ENCODE measurements around the gene SMTN. TPM values are rescaled to one million over a fixed set of nuclear protein-coding genes. Genes with fewer than 3 reads are reported as not detected.
"Not testable (repeated sequence)": the region's sequence is repeated elsewhere in the genome, so short reads cannot be mapped to it uniquely, and the experiment has no call there.

The SMTN gene
- total and polyA plus RNA-seq, 3 donors from 2014 or later = 31.6 to 52.5 (median 50.1) TPM

DNA sequence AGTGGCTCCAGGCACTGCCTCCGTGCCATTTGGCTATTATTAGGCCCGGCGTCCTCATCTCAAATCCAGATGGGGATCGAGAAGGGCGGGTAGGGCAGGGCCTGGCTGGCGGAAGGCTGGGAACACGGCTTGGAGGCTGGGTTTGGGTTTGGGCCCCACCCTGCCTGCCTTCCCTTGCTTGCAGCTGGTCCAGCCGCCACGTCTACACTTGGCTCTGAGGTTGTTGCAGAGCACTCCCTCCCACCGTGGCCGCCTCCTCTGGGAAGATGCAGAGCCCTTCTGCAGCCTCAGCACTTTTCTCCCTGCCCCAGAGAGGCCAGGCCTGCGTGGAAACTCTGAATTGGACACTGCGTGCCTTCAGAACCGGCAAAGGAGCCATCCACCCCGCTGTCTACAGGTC, 5.2 kb upstream of the SMTN start:
- Histone ChIP-seq H3K4me3 (no peak overlapping the region), H3K36me3 (ENCODE audit: low read depth, missing control alignments) (no peaks in the 10 kb centered on the region), H3K27ac (peak overlapping the region; percentile 67 to 85), H3K27me3 (no peaks in the 10 kb centered on the region), H3K4me1 (peaks cover 5% of the 10 kb centered on the region), H3K9me3 (no peaks in the 10 kb centered on the region)
- WGBS, 2 donors = 52% methylated on average over 7 to 15 of the region's 15 CpGs
- intact Hi-C loops (cut with DNase I; ENCODE audit: low total_unique reads) = no loop called here
- DNase-seq = peak; percentile 88
- no peak for TF ChIP-seq POLR2A (IDR thresholded peaks at IDR 0.05)
- TF ChIP-seq, protein P1, sequence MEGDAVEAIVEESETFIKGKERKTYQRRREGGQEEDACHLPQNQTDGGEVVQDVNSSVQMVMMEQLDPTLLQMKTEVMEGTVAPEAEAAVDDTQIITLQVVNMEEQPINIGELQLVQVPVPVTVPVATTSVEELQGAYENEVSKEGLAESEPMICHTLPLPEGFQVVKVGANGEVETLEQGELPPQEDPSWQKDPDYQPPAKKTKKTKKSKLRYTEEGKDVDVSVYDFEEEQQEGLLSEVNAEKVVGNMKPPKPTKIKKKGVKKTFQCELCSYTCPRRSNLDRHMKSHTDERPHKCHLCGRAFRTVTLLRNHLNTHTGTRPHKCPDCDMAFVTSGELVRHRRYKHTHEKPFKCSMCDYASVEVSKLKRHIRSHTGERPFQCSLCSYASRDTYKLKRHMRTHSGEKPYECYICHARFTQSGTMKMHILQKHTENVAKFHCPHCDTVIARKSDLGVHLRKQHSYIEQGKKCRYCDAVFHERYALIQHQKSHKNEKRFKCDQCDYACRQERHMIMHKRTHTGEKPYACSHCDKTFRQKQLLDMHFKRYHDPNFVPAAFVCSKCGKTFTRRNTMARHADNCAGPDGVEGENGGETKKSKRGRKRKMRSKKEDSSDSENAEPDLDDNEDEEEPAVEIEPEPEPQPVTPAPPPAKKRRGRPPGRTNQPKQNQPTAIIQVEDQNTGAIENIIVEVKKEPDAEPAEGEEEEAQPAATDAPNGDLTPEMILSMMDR (IDR thresholded peaks at IDR 0.05) = no peak

DNA sequence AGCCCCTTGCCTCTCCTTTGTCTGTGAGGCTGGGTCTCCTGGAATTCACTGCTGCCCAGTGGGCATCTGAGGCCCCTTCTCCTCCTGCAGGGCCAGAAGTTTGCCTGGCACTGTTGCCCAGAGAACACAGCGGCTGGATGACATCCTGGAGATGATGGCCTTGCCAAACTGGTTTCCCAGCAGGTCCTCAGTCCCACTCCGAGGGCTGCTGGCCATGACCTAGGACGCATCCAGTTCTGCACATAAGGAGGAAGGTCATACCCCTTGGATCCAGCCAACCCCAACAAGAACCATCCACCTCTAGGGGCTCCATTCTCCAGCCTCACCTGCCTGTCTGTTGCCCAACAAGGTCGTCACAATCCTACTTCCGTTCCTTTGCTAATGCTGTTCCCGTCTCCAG, 3.4 kb upstream of the SMTN start:
- intact Hi-C loops (cut with DNase I; ENCODE audit: low total_unique reads) = no loop called here
- H3K36me3 ChIP-seq (ENCODE audit: low read depth, missing control alignments) = no peaks in the 10 kb centered on the region
- no peaks in the 10 kb centered on the region for H3K27me3 ChIP-seq
- H3K9me3 ChIP-seq = no peaks in the 10 kb centered on the region
- DNase-seq = no peak
- H3K27ac ChIP-seq = no peak overlapping the region
- H3K4me1 ChIP-seq = peaks cover 8% of the 10 kb centered on the region
- no peak overlapping the region for H3K4me3 ChIP-seq
- TF ChIP-seq POLR2A (IDR thresholded peaks at IDR 0.05) = no peak
- TF ChIP-seq, protein P1 (IDR thresholded peaks at IDR 0.05) = no peak
- 93 to 100% methylated on average over 3 to 6 of the region's 6 CpGs for WGBS, 2 donors

DNA sequence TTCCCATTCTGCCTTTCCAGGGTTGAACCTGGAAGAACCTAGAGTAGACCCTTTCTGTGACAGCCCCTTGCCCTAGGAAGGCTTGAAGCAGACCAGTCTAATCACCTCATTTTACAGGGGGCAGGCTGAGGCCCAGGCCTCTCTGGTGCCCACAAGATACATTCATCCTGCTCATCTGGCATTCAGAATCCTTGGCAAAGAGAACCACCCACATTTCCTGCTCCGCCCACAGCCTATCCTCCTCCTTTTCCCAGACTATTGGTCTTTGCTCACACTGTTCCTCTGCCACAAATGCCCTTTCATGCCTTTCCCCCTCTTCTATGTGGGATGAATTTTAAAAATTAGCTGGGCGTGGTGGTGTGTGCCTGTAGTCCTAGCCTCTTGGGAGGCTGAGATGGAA, 2.7 kb upstream of the SMTN start:
- intact Hi-C loops (cut with DNase I; ENCODE audit: low total_unique reads); H3K36me3 ChIP-seq (ENCODE audit: low read depth, missing control alignments); H3K9me3 ChIP-seq; H3K27ac ChIP-seq; H3K4me3 ChIP-seq; H3K27me3 ChIP-seq; DNase-seq: not testable (repeated sequence)
- 97 to 100% methylated on average over 2 of the region's 2 CpGs for WGBS, 2 donors
- peaks cover 15% of the 10 kb centered on the region for H3K4me1 ChIP-seq

DNA sequence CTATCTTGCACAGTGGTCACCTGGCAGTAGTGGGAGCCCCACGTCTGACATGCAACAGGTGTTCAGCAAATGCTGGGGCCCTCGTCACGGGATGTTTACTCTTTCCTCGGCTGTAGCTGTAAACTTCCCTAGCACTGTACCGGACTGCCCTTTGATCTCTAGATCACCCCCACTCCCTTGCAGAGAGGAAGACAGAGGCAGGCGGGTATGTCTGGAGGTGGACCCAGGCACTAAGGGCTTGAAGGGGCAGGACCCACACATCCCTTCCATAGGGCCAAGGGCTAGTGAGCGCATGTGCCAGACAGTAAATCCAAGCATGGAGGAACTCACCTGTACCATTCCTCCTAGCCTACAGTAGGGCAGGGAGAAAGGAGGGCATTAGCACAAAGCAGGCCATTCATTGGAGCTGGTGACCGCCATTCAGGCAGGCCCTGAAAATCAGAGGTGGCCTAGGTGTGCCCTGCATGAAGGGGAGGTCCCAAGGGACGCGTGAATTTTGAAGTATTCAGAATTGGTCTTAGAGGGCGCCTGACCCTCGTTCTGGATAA, 1.9 kb upstream of the SMTN start:
- H3K9me3 ChIP-seq = no peaks in the 10 kb centered on the region

DNA sequence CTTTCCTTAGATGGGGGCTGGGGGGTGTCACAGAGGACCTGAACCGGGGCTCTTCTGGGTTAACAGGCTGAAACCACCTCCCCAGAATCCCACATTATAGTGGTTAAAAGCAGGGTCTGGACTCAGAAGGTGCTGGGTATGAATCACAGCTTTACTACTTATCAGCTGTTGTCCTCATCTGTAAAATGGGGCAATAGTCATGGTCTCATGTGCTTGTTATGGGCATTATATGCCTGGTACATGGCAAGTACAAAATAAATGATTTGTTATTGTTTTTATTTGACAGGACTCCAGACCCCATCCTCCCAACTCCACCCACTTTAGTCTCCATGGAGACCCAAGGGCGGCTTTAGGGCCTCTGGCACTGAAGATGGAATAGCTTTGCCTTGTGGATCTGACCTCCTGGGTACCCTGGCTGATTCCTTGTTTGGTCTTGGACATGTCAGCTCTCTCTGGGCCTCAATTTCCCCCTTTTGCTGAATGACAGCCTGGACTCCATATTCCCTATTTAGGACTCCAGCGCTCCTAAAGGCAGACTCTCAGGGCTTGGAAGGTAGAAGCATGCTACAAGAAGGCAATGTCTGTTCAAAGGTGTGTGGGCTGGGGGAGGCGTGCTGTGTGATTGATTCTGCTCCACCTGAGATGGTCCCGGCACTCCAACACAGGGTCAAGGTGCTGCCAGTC, 812 bp upstream of the SMTN start:
- Histone ChIP-seq H3K4me3 (peak overlapping the region; percentile 71 to 79), H3K27me3 (no peaks in the 10 kb centered on the region), H3K9me3 (no peaks in the 10 kb centered on the region), H3K4me1 (peaks cover 28% of the 10 kb centered on the region), H3K27ac (peak overlapping the region; percentile 81 to 90), H3K36me3 (ENCODE audit: low read depth, missing control alignments) (no peaks in the 10 kb centered on the region)
- DNase-seq = no peak
- intact Hi-C loops (cut with DNase I; ENCODE audit: low total_unique reads) = no loop called here
- WGBS, 2 donors = 26 to 27% methylated on average over 5 of the region's 5 CpGs
- TF ChIP-seq, protein P1 (IDR thresholded peaks at IDR 0.05) = no peak
- TF ChIP-seq POLR2A (IDR thresholded peaks at IDR 0.05) = no peak

More for the DNA sequence above, 1.9 kb upstream of the SMTN start:
- intact Hi-C loops (cut with DNase I; ENCODE audit: low total_unique reads) = no loop called here
- no peak for TF ChIP-seq POLR2A (IDR thresholded peaks at IDR 0.05)
- TF ChIP-seq, protein P1 (IDR thresholded peaks at IDR 0.05) = no peak
- Histone ChIP-seq H3K27me3 (no peaks in the 10 kb centered on the region), H3K4me1 (peaks cover 23% of the 10 kb centered on the region), H3K4me3 (no peak overlapping the region), H3K36me3 (ENCODE audit: low read depth, missing control alignments) (no peaks in the 10 kb centered on the region), H3K27ac (no peak overlapping the region)
- DNase-seq = no peak
- WGBS, 2 donors = 81 to 90% methylated on average over 11 to 12 of the region's 12 CpGs

Data from testis (tissue), 3 donors.